HFF-Myc (cell line): ENCODE results near the gene HYDIN.
"Not testable (repeated sequence)": the region's sequence is repeated elsewhere in the genome, so short reads cannot be mapped to it uniquely, and the experiment has no call there.

Source experiments
- DNase-seq: peaks from one replicate; pipeline ENCODE4 v3.0.0-alpha.2; 2011; ENCODE audit warnings: low read depth; ENCODE audit errors: extremely low read depth
- H3K4me3 ChIP-seq: replicated peaks from 2 replicates; pipeline ENCODE4 v1.5.1; 2011; ENCODE audit warnings: low read depth, mild to moderate bottlenecking, control low read depth, low read length

HYDIN gene

GRCh38 chr16:70999735-71000134 lies 230.8 kb downstream of the HYDIN start:
- not testable (repeated sequence) for H3K4me3 ChIP-seq, DNase-seq

GRCh38 chr16:70995799-70996198 lies 234.7 kb downstream of the HYDIN start:
- DNase-seq, H3K4me3 ChIP-seq: not testable (repeated sequence)

GRCh38 chr16:70992511-70992910 lies 238.0 kb downstream of the HYDIN start:
- DNase-seq, H3K4me3 ChIP-seq: not testable (repeated sequence)

- not testable (repeated sequence) for H3K4me3 ChIP-seq, DNase-seq
Observed at GRCh38 chr16:70987019-70987715, 243.4 kb downstream of the HYDIN start.

DNA sequence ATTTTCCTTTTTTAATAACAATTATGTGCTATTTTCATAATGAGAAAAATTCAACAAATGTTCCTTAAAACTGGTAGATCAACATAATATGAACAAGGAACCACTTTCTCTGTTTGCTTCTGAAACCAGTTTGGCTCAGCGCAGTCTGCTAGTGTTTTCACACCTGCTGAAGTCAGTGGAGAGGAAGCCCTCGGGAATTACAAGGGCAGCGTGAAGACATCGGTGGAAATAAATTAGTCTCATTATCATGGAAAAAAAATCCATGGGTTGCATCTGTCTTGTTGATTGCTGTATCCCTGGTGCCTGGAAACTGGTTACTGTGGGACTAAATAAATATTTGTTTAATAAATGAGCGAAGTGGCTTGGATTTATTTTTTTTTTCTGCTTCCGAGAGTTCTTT lies 245.8 kb downstream of the HYDIN start:
- DNase-seq, H3K4me3 ChIP-seq: not testable (repeated sequence)

DNA sequence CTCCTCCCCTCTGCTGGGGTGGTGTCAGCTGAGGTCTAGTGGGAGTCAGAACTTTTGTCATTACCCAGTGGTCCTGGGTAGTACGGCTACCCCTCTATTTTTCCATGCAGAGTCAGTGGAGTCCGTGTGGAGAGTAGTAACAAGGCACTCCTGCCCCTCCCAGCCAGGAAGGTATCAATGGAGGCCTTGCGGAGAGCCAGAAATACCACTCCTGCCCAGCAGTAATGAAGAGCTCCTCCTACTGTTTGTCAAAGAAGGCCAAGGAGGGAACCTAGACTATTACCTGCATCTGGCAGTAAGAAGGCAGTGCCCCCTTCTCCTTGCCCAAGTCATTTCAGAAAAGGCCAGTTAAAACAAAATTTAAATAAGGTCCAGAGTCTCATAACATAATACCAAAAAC lies 262.2 kb downstream of the HYDIN start:
- H3K4me3 ChIP-seq, DNase-seq: not testable (repeated sequence)

GRCh38 chr16:70960169-70960568 lies 270.4 kb downstream of the HYDIN start:
- not testable (repeated sequence) for DNase-seq, H3K4me3 ChIP-seq

DNA sequence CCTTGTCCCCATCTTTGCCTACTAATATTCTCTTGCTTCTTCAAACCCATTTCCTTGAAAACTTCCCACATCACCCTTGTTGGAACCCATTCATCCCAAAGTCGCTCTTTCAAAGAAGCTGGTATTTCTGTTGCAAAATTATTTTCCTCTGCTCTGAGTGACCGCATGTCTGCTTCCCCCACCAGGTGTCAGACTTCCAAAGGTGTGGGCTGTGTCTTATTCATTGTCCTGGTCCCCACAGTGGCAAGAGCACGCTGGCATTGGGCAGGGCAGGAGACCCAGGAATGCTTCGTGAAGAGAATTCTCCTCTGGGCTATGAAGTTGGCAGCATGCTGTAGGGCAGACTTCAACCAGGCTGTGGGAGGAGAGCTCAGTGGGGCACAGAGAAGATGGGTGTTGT lies 275.6 kb downstream of the HYDIN start:
- H3K4me3 ChIP-seq, DNase-seq: not testable (repeated sequence)

- not testable (repeated sequence) for H3K4me3 ChIP-seq, DNase-seq
Observed at GRCh38 chr16:70953824-70954223, 276.7 kb downstream of the HYDIN start.

DNA sequence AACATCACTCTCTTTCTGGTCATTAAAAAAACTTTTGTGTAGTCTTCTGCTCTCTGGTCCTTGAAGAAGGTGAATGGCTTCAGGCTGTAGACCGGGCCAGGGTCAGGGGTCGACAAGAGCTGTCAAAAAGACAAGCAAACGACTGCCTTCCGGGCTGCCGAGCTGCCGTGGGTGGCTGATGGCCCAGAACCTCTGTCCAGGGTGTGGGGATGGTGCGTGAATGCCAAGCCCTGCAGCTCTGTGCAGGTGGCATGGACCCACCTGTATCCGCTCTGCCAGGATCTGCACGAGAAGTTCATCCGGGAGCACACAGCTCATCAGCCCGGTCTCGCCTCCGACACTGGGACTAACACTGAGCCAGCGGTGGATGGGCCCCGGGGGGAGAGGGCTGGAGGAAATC lies 287.0 kb downstream of the HYDIN start:
- H3K4me3 ChIP-seq, DNase-seq: not testable (repeated sequence)

DNA sequence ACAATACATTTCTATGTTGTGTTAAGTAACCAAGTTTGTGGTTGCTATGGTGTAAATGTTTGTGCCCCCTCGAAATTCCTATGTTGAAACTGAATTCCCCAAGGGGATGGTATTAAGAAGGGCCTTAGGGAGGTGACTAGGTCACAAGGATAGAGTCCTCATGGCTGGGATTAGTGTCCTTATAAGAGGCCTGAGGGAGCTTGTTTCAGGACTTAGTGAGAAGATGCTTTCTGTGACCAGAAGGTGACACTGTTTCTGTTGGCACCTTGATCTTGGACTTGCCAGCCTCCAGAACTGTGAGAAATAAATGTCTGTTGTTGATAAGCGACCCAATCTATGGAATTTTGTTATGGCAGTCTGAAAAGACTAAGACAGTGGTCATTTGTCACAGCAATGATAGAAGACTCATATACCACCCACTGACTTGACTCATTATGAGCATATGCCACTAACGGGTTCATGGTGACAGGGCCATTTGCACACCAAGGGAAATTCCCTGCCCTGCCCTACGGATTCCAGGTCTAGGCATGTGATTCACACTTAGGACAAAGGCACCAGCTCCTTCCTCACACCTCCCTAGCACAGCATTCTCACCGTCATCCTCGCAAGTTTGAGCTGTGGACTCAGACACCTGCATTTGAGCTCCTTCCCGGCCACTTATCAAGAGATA lies 290.7 kb downstream of the HYDIN start:
- not testable (repeated sequence) for DNase-seq, H3K4me3 ChIP-seq

- not testable (repeated sequence) for DNase-seq, H3K4me3 ChIP-seq
Observed at GRCh38 chr16:70936781-70937525, 293.6 kb downstream of the HYDIN start.

DNA sequence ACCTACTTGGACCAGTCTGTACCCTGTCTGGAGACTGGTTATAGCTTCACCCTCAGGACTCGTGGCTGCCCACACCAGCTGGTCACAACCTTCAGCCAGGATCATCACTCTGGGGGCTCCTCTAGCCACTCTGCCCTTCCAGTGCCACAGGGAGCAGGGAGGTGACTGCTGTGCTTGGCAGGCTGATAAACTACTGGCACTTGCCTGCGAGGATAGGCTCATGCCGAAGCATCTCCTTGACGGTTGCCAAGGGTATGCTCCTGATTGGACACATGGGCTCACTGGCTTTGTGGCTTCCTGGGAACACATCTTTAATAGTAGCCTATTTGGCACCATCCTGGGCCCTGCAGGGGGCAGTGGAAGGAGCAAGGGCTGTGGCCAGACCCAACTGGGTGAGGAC lies 295.2 kb downstream of the HYDIN start:
- not testable (repeated sequence) for DNase-seq

GRCh38 chr16:70933746-70934145 lies 296.8 kb downstream of the HYDIN start:
- not testable (repeated sequence) for DNase-seq, H3K4me3 ChIP-seq

More for the DNA sequence above, 295.2 kb downstream of the HYDIN start:
- H3K4me3 ChIP-seq, result not testable (repeated sequence)

GRCh38 chr16:70930757-70931156 lies 299.8 kb downstream of the HYDIN start:
- H3K4me3 ChIP-seq, DNase-seq: not testable (repeated sequence)

- H3K4me3 ChIP-seq, DNase-seq: not testable (repeated sequence)
Observed at GRCh38 chr16:70922164-70922563, 308.4 kb downstream of the HYDIN start.

- DNase-seq, H3K4me3 ChIP-seq: not testable (repeated sequence)
Observed at GRCh38 chr16:70920661-70921060, 309.9 kb downstream of the HYDIN start.

- DNase-seq, H3K4me3 ChIP-seq: not testable (repeated sequence)
Observed at GRCh38 chr16:70888208-70888607, 342.3 kb downstream of the HYDIN start.

DNA sequence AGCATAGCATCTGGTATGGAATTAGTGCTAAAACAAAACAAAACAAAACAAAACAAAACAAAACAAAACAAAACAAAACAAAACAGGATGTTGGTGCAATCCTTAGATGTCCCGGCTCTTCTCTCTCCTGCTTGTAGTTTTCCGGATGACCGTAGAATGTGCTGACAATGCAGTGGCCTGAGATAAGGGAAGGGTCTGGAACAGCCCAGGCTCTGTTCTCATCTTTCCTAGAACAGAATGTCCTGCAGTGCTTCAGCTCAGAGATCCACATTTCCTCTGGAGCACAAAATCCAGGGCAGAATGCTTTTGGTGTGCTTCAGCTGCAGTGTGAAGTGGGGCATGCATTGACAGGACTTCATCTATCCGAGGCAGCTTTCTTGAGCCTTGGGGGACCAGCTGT lies 345.9 kb downstream of the HYDIN start:
- not testable (repeated sequence) for H3K4me3 ChIP-seq, DNase-seq
